Dedifferentiated amniotic fluid mesenchymal stem cell (primary cell): Measurements from ENCODE around the gene ADAM19.

Experiments used
- DNase-seq: peaks from one replicate; pipeline ENCODE4 v3.0.0-alpha.2; 2016; ENCODE audit errors: extremely low spot score

The ADAM19 gene

GRCh38 chr5:157463621-157464518 lies 111.7 kb downstream of the ADAM19 start:
- DNase-seq, result peak; percentile 15

DNA sequence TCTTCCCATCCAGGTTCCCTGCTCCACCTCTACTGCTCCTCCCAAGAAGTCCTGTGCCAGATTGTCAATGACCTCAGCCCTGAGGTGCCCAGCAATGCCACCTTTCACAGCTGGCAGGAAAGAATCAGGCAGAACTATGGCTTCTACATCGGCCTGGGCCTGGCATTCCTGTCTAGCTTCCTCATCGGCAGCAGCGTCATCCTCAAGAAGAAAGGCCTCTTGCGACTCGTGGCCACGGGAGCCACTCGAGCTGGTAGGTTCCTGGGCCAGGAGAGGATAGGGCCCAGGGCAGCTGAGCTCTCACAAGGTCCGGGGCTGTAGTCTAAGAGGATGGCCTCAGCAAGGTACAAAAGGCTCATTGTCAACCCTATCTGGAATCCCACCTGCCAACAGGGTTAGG lies 112.5 kb downstream of the ADAM19 start:
- no peak for DNase-seq

- DNase-seq, result no peak
Observed at GRCh38 chr5:157460921-157461792, 114.4 kb downstream of the ADAM19 start.

- no peak for DNase-seq
Observed at GRCh38 chr5:157459715-157460599, 115.6 kb downstream of the ADAM19 start, which contains the start of gene NIPAL4. Gene NIPAL4 (plus strand): TSS chr5:157460213. CDS start chr5:157460321, 108 bp downstream.

DNA sequence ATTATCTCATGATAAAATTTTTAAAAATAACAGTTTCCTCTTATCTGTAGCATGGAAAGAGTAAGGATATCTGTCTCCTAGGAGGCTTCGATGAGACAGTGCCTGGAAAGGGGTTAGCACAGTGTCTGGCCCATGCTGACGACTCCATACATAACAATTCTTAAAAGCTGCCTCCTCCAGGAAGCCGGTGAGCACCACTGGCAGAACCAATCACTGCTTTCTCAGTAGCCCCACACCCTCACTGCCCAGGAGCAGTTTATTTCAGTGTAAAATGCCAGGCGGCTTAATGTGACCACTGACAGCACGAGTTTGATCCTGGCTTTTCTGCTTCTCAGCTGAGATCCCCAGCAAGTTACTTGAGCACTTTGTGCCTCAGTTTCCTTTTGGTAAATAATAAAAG lies 116.7 kb downstream of the ADAM19 start:
- DNase-seq, result no peak

- no peak for DNase-seq
Observed at GRCh38 chr5:157457391-157457790, 118.2 kb downstream of the ADAM19 start.

- DNase-seq, result no peak
Observed at GRCh38 chr5:157456301-157456700, 119.3 kb downstream of the ADAM19 start.

- no peak for DNase-seq
Observed at GRCh38 chr5:157455057-157455456, 120.5 kb downstream of the ADAM19 start.

DNA sequence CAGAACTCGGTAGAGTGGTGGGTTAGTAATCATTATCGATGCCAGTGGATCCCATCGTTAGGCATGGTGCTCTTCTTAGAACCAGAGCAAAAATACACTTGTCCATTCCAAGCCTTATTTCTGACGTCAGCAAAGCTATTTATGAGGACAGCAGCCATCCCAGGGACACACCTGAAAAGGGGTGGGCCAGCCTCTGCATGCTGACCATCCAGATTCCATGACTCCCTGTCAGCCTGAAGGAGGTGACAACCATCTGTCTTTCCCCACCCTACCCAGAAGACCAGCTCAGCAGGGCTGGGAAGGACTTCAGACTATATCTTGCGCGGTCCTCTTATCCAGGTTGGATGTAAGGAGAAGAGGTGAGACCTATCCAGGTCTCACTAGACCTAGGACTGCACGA lies 121.3 kb downstream of the ADAM19 start:
- no peak for DNase-seq

- no peak for DNase-seq
Observed at GRCh38 chr5:157451806-157452205, 123.8 kb downstream of the ADAM19 start.

GRCh38 chr5:157450024-157450423 lies 125.6 kb downstream of the ADAM19 start:
- no peak for DNase-seq

- DNase-seq, result no peak
Observed at GRCh38 chr5:157449011-157449723, 126.4 kb downstream of the ADAM19 start.

DNA sequence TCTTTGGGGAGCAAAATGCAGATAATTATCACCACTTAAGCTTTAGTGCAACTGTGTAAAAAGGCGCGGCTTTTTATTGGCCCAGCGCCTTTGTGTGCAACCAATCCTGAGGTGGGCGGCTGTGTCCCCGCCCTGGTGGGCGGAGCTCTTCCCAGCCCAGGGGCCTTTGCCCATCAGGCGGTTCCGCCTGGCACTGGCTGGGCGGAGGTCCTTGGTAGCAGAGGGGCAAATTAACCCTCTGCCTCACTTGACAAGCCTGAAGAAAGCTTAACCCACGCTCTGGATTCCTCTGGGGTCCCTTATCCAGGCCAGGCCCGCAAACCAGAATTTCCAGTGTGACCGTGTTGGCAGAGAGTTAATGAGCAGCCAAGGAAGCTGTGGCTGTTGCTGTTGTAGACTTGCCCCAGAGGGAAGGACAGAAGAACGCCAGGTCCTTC lies 128.4 kb downstream of the ADAM19 start:
- no peak for DNase-seq

- no peak for DNase-seq
Observed at GRCh38 chr5:157446412-157446935, 129.1 kb downstream of the ADAM19 start.

DNA sequence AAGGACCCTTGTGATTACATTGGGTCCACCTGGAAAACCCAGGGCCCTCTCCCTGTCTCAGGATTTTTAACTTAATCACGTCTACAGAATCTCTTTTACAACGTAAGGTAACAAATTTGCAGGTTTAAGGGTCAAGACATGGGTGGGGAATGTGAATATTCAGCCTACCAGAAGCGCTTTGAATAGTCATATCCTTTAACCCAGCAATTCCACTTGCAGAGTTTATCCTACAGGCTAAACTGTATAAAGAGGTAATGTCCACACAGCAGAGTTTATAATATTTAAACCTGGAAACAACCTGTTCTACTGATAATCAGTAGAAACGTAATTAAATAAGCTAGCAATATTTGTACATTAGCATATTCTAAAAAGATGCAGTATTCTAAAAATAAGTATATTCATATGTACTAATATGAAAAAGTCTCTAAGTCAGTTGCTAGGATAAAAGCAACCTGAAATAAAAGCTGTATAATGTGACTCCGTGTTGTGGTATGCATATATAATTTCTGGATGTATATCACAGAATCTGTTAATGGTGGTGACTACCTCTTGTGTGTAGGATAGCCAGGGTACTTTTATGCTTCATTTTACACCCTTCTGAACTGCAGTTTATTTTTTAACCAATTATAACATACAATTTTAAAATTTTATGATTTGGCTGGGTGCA lies 129.7 kb downstream of the ADAM19 start:
- DNase-seq, result no peak

DNA sequence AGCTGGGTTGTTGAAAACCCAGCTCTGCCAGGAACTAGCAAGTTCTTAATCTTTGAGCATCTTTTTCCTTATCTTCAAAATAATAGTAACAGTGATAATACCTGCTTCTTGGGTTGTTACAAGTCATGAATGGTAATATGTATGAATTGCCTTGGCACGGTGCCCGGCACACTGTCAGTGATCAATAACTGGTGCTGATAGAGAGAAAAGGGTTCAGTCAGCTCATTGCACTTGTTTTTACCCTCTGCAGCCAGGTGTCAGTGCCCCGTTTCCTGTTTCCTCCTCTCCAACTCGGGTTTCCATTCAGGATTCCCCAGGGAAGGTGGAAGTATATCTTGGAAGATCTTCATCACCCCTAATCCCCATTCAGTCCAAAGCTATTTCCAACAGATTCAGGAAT lies 131.4 kb downstream of the ADAM19 start:
- no peak for DNase-seq

GRCh38 chr5:157443041-157443549 lies 132.5 kb downstream of the ADAM19 start:
- DNase-seq, result no peak

GRCh38 chr5:157434096-157434495 lies 141.5 kb downstream of the ADAM19 start:
- no peak for DNase-seq

DNA sequence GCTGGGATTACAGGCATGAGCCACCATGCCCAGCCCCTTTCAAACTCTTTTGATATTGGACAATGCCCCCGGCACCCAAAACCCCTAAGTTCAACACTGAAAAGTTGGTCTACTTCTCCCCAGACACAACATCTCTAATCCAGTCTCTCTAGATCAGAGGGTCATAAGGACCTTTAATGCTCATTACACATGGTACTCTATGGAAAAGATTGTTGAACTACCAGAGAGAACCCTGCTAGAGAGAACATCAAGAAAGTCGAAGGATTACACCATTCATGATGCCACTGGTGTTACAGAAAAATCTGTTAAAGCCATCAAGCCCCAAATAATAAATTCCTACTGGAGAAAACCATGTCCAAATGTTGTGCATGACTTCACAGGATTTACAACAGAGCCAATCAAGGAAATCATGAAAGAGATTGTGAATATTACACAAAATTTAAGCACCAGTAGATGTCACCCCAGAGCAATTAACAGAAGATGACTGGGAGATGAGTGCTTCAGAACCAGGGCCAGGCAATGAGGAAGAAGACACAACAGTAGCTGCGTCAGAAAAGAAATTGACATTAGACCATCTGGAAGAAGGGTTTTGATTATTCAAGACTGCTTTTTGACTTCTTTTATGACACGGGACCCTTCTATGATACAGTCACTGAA lies 143.9 kb downstream of the ADAM19 start:
- DNase-seq, result peak; percentile 74
